Keratinocyte (primary cell): ENCODE measurements around the gene RBM6. TPM values are rescaled to one million over a fixed set of nuclear protein-coding genes. Genes with fewer than 3 reads are reported as not detected.

Experiments
- DNase-seq: peaks from one replicate; pipeline ENCODE4 v3.0.0-alpha.2; 2011; ENCODE audit warnings: low read depth, missing footprints, low spot score
- FAIRE-seq: peaks from 2 replicates; lab custom pipeline; 2011; peaks lifted over from hg19 to GRCh38; lab: Jason Lieb, UNC
- H2AFZ ChIP-seq: 2 replicates; pipeline ENCODE4 v1.6.0; 2012; ENCODE audit warnings: low read length, control low read depth, inconsistent platforms; ENCODE audit not compliant: control insufficient read depth
- H3K27ac ChIP-seq: 2 replicates; pipeline ENCODE4 v1.5.1; 2011; ENCODE audit warnings: low read length; ENCODE audit not compliant: control insufficient read depth, insufficient read depth
- H3K27me3 ChIP-seq: 3 replicates; pipeline ENCODE4 v1.6.0; 2011; ENCODE audit warnings: low read length; ENCODE audit not compliant: control insufficient read depth, insufficient read depth; ENCODE audit errors: extremely low read depth
- H3K36me3 ChIP-seq, 2 experiments: 2 replicates in 1 of 2; 3 replicates in 1 of 2; pipeline ENCODE4 v1.5.1; 2011; ENCODE audit warnings: low read length in 2 of 2, mild to moderate bottlenecking in 1 of 2; ENCODE audit not compliant: control insufficient read depth in 2 of 2, insufficient read depth in 2 of 2; ENCODE audit errors: extremely low read depth in 1 of 2
- H3K4me1 ChIP-seq: 3 replicates; pipeline ENCODE4 v1.5.1; 2011; ENCODE audit warnings: low read length; ENCODE audit not compliant: control insufficient read depth, insufficient read depth; ENCODE audit errors: extremely low read depth
- H3K4me2 ChIP-seq: 3 replicates; pipeline ENCODE4 v1.6.0; 2011; ENCODE audit warnings: low read depth, low read length; ENCODE audit not compliant: control insufficient read depth, insufficient read depth; ENCODE audit errors: extremely low read depth
- H3K4me3 ChIP-seq, 3 experiments: fragments of 200-600 bp in 1 of 3; sonication (generic) in 1 of 3; 2 replicates in 2 of 3; 3 replicates in 1 of 3; pipeline ENCODE4 v1.5.1; 2011 to 2016; ENCODE audit warnings: low read length in 3 of 3, mild to moderate bottlenecking in 3 of 3, control low read depth in 2 of 3, inconsistent platforms in 1 of 3, low read depth in 1 of 3, mixed read lengths in 1 of 3, mixed run types in 1 of 3, moderate library complexity in 1 of 3; ENCODE audit not compliant: control insufficient read depth in 2 of 3, insufficient read depth in 2 of 3; ENCODE audit errors: extremely low read depth in 1 of 3
- H3K79me2 ChIP-seq: 2 replicates; pipeline ENCODE4 v1.6.0; 2012; ENCODE audit warnings: low read length; ENCODE audit not compliant: control insufficient read depth, insufficient read depth
- H3K9ac ChIP-seq: 3 replicates; pipeline ENCODE4 v1.6.0; 2011; ENCODE audit warnings: low read length; ENCODE audit not compliant: control insufficient read depth, insufficient read depth; ENCODE audit errors: extremely low read depth
- H3K9me1 ChIP-seq: 3 replicates; pipeline ENCODE4 v1.6.0; 2011; ENCODE audit warnings: low read length; ENCODE audit not compliant: control insufficient read depth, insufficient read depth; ENCODE audit errors: extremely low read depth
- H3K9me3 ChIP-seq: 2 replicates; pipeline ENCODE4 v1.5.1; 2012; ENCODE audit warnings: low read depth, low read length; ENCODE audit not compliant: control insufficient read depth
- H4K20me1 ChIP-seq: 3 replicates; pipeline ENCODE4 v1.6.0; 2011; ENCODE audit warnings: low read length; ENCODE audit not compliant: control insufficient read depth, insufficient read depth; ENCODE audit errors: extremely low read depth
- CTCF ChIP-seq, 3 experiments: IDR thresholded peaks in 1 of 3; conservative IDR thresholded peaks in 1 of 3; optimal IDR thresholded peaks in 1 of 3; 2 replicates in 2 of 3; 3 replicates in 1 of 3; pipeline versions ENCODE3 to v1.5.1; 2011; ENCODE audit warnings: low read length in 3 of 3, mild to moderate bottlenecking in 3 of 3, moderate library complexity in 2 of 3, control low read depth in 1 of 3, inconsistent platforms in 1 of 3; ENCODE audit not compliant: insufficient read depth in 2 of 3; ENCODE audit errors: extremely low read depth in 1 of 3
- EZH2 ChIP-seq: IDR thresholded peaks from one replicate; pipeline ENCODE4 v1.6.1; 2012; ENCODE audit warnings: inconsistent platforms, mild to moderate bottlenecking, low read length, moderate library complexity
- dilution Hi-C: fragments of 300-500 bp; cut with MboI; formaldehyde crosslinking; loops from one replicate; pipeline ENCODE4 v1.7.0; 2020; ENCODE audit warnings: low sequenced_read_pairs; ENCODE audit not compliant: extremely low pct_ligation_motif_present
- polyA plus RNA-seq, 5 experiments: library from polyadenylated mRNA; depleted of rRNA in 3 of 5; stranded (reverse) in 3 of 5; stranded (forward) in 1 of 5; unstranded in 1 of 5; fragments of >200 nt; gene quantifications; 1 replicate in 1 of 5; 2 replicates in 3 of 5; 3 replicates in 1 of 5; pipeline versions ENCODE4 v1.2.1 to v1.2.3, GENCODE V29; 2011 to 2012; ENCODE audit warnings: missing spikeins in 2 of 5, low read depth in 1 of 5, low replicate concordance in 1 of 5

RBM6 gene
- polyA plus RNA-seq, 1 donor (not counting 4 experiments of a cell fraction or from before 2014, with no cell fraction given), result 43.2 TPM

GRCh38 chr3:50123394-50124051 lies 183.6 kb downstream of the RBM6 start:
- Histone ChIP-seq H4K20me1 (peaks cover 6% of the 10 kb centered on the region), H3K27ac (no peak overlapping the region), H3K4me2 (no peak overlapping the region), H3K9ac (no peak overlapping the region), H3K79me2 (no peaks in the 10 kb centered on the region), H3K4me3 (no peak overlapping the region), H3K4me1 (peaks cover 21% of the 10 kb centered on the region), H3K36me3 (peaks cover 11 to 13% of the 10 kb centered on the region in 2 experiments), H3K27me3 (no peaks in the 10 kb centered on the region), H3K9me3 (no peaks in the 10 kb centered on the region), H2AFZ (no peak overlapping the region), H3K9me1 (no peaks in the 10 kb centered on the region)
- DNase-seq, result no peak
- dilution Hi-C loops, result no loop called here
- TF ChIP-seq CTCF (optimal IDR thresholded peaks at IDR 0.05 in 1 of 3, IDR thresholded peaks at IDR 0.05 in 1 of 3, conservative IDR thresholded peaks at IDR 0.05 in 1 of 3; ENCODE audit: extremely low read depth in 1 of 3, insufficient read depth in 2 of 3, low read length in 3 of 3) (no peak), EZH2 (no peak)
- peak; percentile 60 for FAIRE-seq

GRCh38 chr3:50124052-50124799 lies 184.3 kb downstream of the RBM6 start:
- dilution Hi-C loops, result no loop called here
- no peak overlapping the region for H3K4me2 ChIP-seq
- peaks cover 21% of the 10 kb centered on the region for H3K4me1 ChIP-seq
- peak; percentile 48 for FAIRE-seq
- no peaks in the 10 kb centered on the region for H3K9me1 ChIP-seq
- peaks cover 6% of the 10 kb centered on the region for H4K20me1 ChIP-seq
- H3K36me3 ChIP-seq, result peaks cover 10 to 12% of the 10 kb centered on the region in 2 experiments
- H3K27ac ChIP-seq, result no peak overlapping the region
- TF ChIP-seq EZH2 (no peak), CTCF (optimal IDR thresholded peaks at IDR 0.05 in 1 of 3, IDR thresholded peaks at IDR 0.05 in 1 of 3, conservative IDR thresholded peaks at IDR 0.05 in 1 of 3; ENCODE audit: extremely low read depth in 1 of 3, insufficient read depth in 2 of 3, low read length in 3 of 3) (no peak)
- H3K9ac ChIP-seq, result no peak overlapping the region
- no peak overlapping the region for H2AFZ ChIP-seq
- no peaks in the 10 kb centered on the region for H3K79me2 ChIP-seq
- DNase-seq, result no peak
- no peaks in the 10 kb centered on the region for H3K9me3 ChIP-seq
- H3K4me3 ChIP-seq, result no peak overlapping the region
- H3K27me3 ChIP-seq, result no peaks in the 10 kb centered on the region
